GM23338 (cell line): Measurements from ENCODE around the gene SFXN5.

Experiments
- CTCF ChIP-seq, 2 experiments: fragments of 200-600 bp in 1 of 2; sonication (generic) in 1 of 2; conservative IDR thresholded peaks; 2 replicates each; pipeline versions ENCODE4 v1.5.1 to v1.6.1; 2016 to 2017; ENCODE audit warnings: antibody characterized with exemption in 2 of 2, low read depth in 2 of 2, mild to moderate bottlenecking in 2 of 2, moderate library complexity in 1 of 2
- ETS1 ChIP-seq: IDR thresholded peaks from 2 replicates; pipeline ENCODE4 v1.6.1; 2016; ENCODE audit warnings: antibody characterized with exemption
- EZH2 ChIP-seq: fragments of 200-600 bp; sonication (generic); IDR thresholded peaks from one replicate; pipeline ENCODE4 v1.8.0; 2017; ENCODE audit warnings: antibody characterized with exemption, mild to moderate bottlenecking, low read depth; ENCODE audit not compliant: unreplicated experiment
- JUNB ChIP-seq: IDR thresholded peaks from one replicate; pipeline ENCODE4 v1.6.1; 2016; ENCODE audit warnings: antibody characterized with exemption; ENCODE audit not compliant: unreplicated experiment
- POLR2AphosphoS5 ChIP-seq: IDR thresholded peaks from 2 replicates; pipeline ENCODE4 v1.6.1; 2016; ENCODE audit warnings: antibody characterized with exemption, low read depth

GRCh38 chr2:73072129-73072395 is 550 bp upstream of the SFXN5 start:
- TF ChIP-seq CTCF (conservative IDR thresholded peaks at IDR 0.05; ENCODE audit: low read depth in 2 of 2) (no peak), ETS1 (no peak), EZH2 (no peak), POLR2AphosphoS5 (no peak), JUNB (no peak)
